ENCODE measurements around the gene OPCML. TPM values are rescaled to one million over a fixed set of nuclear protein-coding genes. Genes with fewer than 3 reads are reported as not detected.
A peak's percentile ranks its signal among the peaks of the same experiment; 100 is the strongest.

OPCML gene
- total RNA-seq, 1 experiment from 2014 or later = 0.94 TPM

DNA sequence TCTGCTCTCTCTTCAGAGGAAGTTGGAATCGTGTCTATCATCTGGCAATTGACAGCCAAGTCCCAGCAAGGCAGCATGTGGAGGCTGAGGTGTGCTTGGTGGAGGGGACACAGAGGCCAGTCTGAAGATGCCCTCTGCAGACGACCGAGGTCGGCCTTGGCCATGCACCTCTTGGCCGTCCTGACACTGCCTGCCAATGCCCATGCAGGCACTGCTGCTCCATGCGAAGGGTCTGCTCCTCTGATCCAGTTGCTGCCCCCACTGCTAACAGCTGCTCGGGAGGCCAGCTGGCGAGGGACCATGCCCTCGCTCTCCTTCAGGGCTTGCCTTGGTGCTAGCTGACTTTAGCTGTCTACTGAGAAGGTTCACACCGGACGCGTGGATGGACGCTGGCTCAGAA, 527.9 kb downstream of the OPCML start:
- peaks cover 13% of the 10 kb centered on the region in 2 experiments for H3K4me1 Mint-ChIP-seq
- H3K9me3 Mint-ChIP-seq = peaks cover 18 to 21% of the 10 kb centered on the region in 2 experiments; a peak in 4 of 5 replicates
- Histone ChIP-seq H3K79me1 (ENCODE audit: insufficient read depth, low read depth, low read length, poor library complexity, severe bottlenecking) (no peaks in the 10 kb centered on the region), H3K23ac (ENCODE audit: insufficient read length, low read depth, low read length) (no peak overlapping the region), H3K14ac (ENCODE audit: insufficient read depth, low read length) (no peak overlapping the region), H4K91ac (ENCODE audit: insufficient read length, low read depth, low read length) (no peak overlapping the region), H2BK12ac (ENCODE audit: insufficient read length, low read depth, low read length) (no peak overlapping the region), H4K20me1 (ENCODE audit: control insufficient read depth, insufficient read depth, insufficient read length) (no peaks in the 10 kb centered on the region), H2BK20ac (ENCODE audit: low read depth, low read length, poor library complexity, severe bottlenecking) (no peak overlapping the region), H3K9ac (ENCODE audit: extremely low read depth, insufficient read length, low read length) (no peak overlapping the region), H2BK15ac (ENCODE audit: low read depth, low read length) (no peak overlapping the region), H2AFZ (ENCODE audit: low read length) (no peak overlapping the region), H3K56ac (ENCODE audit: insufficient read length, low read depth, low read length) (no peak overlapping the region), H3T11ph (ENCODE audit: low read length) (no peak overlapping the region), H3K4me2 (ENCODE audit: insufficient read depth, insufficient read length, low read length) (no peak overlapping the region), H2BK120ac (ENCODE audit: low read depth, low read length, poor library complexity, severe bottlenecking) (no peak overlapping the region), H3K79me2 (ENCODE audit: insufficient read depth, low read length) (no peaks in the 10 kb centered on the region), H2BK5ac (ENCODE audit: insufficient read length, low read length) (no peak overlapping the region), H2AK5ac (ENCODE audit: insufficient read length, low read length) (no peak overlapping the region), H3K9me3 (ENCODE audit: control insufficient read depth, low read depth, low read length) (peaks cover 11% of the 10 kb centered on the region), H4K5ac (ENCODE audit: insufficient read length, low read depth, low read length) (no peak overlapping the region), H3K4ac (ENCODE audit: low read depth, low read length) (no peak overlapping the region), H3K18ac (ENCODE audit: insufficient read length, low read depth, low read length) (no peak overlapping the region), H3K27ac (ENCODE audit: insufficient read length, low read depth, low read length) (no peak overlapping the region), H3K23me2 (ENCODE audit: insufficient read length, low read depth, low read length, poor library complexity, severe bottlenecking) (no peaks in the 10 kb centered on the region), H3K4me1 (ENCODE audit: insufficient read depth, low read length) (peaks cover 3% of the 10 kb centered on the region; the same call in 1 of the 2 replicates), H4K8ac (replicated peaks; ENCODE audit: insufficient read length, low read depth, low read length) (no peak overlapping the region), H3K27me3 (ENCODE audit: insufficient read depth, low read length) (no peaks in the 10 kb centered on the region)
- TF ChIP-seq CTCF (conservative IDR thresholded peaks at IDR 0.05) = no peak
- H3K27me3 Mint-ChIP-seq (ENCODE audit: low read depth) = peaks cover 12% of the 10 kb centered on the region
- no peak for DNase-seq
- H3K27ac Mint-ChIP-seq = peak overlapping the region in 1 of 3 experiments; percentile 29; a peak in 1 of 7 replicates
- H3K4me3 Mint-ChIP-seq = no peak overlapping the region
- H3K36me3 Mint-ChIP-seq (ENCODE audit: insufficient read depth in 1 of 3, low read depth in 3 of 3) = peaks cover 0 to 8% (median 4%) of the 10 kb centered on the region in 3 experiments; a peak in 4 of 7 replicates
- no CpG with 5 or more reads among the region's 13 CpGs for WGBS (ENCODE audit: extremely low coverage, insufficient read length, low lambda C conversion rate)

Measured in H9 (cell line).